WI38 (cell line): ENCODE data around the gene BSN.

ENCODE experiments used
- H3K4me3 ChIP-seq: 2 replicates; pipeline ENCODE4 v1.5.1; 2011; ENCODE audit warnings: low read depth, mild to moderate bottlenecking, control low read depth, low read length
- CTCF ChIP-seq: IDR thresholded peaks from 2 replicates; pipeline ENCODE4 v1.5.1; 2012; ENCODE audit warnings: low read depth, mild to moderate bottlenecking, control low read depth, low read length

The BSN gene

GRCh38 chr3:49717211-49717958 lies 163.1 kb downstream of the BSN start:
- no peak for TF ChIP-seq CTCF
- no peak overlapping the region for H3K4me3 ChIP-seq

- no peak for TF ChIP-seq CTCF
- H3K4me3 ChIP-seq, result no peak overlapping the region
These were observed 163.9 kb downstream of the BSN start for GRCh38 chr3:49717959-49718857.

GRCh38 chr3:49718858-49719213 lies 164.6 kb downstream of the BSN start:
- peak overlapping the region; percentile 48; the same call in 1 of the 2 replicates for H3K4me3 ChIP-seq

GRCh38 chr3:49719214-49719884 lies 165.1 kb downstream of the BSN start, which contains the start of gene AMIGO3:
TSS of gene AMIGO3 (minus strand) at chr3:49719684. CDS start at chr3:49719465, 219 bp downstream.
- peak; percentile 21 for TF ChIP-seq CTCF
- peak within 1 kb of the TSS; percentile 48 for H3K4me3 ChIP-seq

More at GRCh38 chr3:49718858-49719213, 164.6 kb downstream of the BSN start:
- no peak for TF ChIP-seq CTCF
